ENCODE data around the gene INAFM2. TPM values are rescaled to one million over a fixed set of nuclear protein-coding genes. Genes with fewer than 3 reads are reported as not detected.

The INAFM2 gene
- polyA plus RNA-seq, 3 donors: 5.1 to 19.6 (median 8.3) TPM

GRCh38 chr15:40344631-40345120, 21.2 kb downstream of the INAFM2 start:
- H3K27me3 Mint-ChIP-seq (ENCODE audit: low read depth in 3 of 3): peaks cover 0 to 9% (median 7%) of the 10 kb centered on the region in 3 donors
- H3K4me3 ChIP-seq (replicated peaks in 1 of 3; ENCODE audit: low read depth in 2 of 3, low read length in 3 of 3): no peak overlapping the region
- TF ChIP-seq CTCF (IDR thresholded peaks at IDR 0.05): peak; percentile 85
- H2AFZ ChIP-seq (ENCODE audit: insufficient read depth, low read depth, low read length, poor library complexity, severe bottlenecking): no peak overlapping the region
- no peaks in the 10 kb centered on the region for H3K9me3 ChIP-seq (replicated peaks in 1 of 2; ENCODE audit: control insufficient read depth in 1 of 2, insufficient read depth in 1 of 2, low read length in 2 of 2)
- peak; percentile 64 to 71 (median 69) for DNase-seq
- H4K20me1 ChIP-seq (ENCODE audit: insufficient read depth, low read length): no peaks in the 10 kb centered on the region
- no peak overlapping the region for H3K4me2 ChIP-seq (replicated peaks; ENCODE audit: extremely low read depth, low read length, poor library complexity, severe bottlenecking)
- peaks cover 31 to 43% of the 10 kb centered on the region in 2 donors for H3K4me1 ChIP-seq (ENCODE audit: control insufficient read depth in 1 of 2, insufficient read depth in 2 of 2, low read length in 2 of 2)
- H3K27ac ChIP-seq (ENCODE audit: low read depth in 1 of 2, low read length in 2 of 2): no peak overlapping the region
- H3K4me1 Mint-ChIP-seq: peaks cover 33% of the 10 kb centered on the region
- intact Hi-C loops (cut with micrococcal nuclease): loop anchor here (2.0 to 5.0 kb wide), 2 partner anchors 76 to 78 kb away; no protein-coding TSS in a partner anchor
- no peaks in the 10 kb centered on the region for H3K27me3 ChIP-seq (ENCODE audit: control insufficient read depth in 2 of 2, insufficient read depth in 2 of 2, low read length in 2 of 2)
- no peaks in the 10 kb centered on the region for H3K79me2 ChIP-seq (ENCODE audit: insufficient read depth, low read length)
- H3K9me3 Mint-ChIP-seq: peaks cover 0 to 5% (median 0%) of the 10 kb centered on the region in 7 donors
- no peaks in the 10 kb centered on the region for H3K36me3 Mint-ChIP-seq
- no peak overlapping the region for H3K27ac Mint-ChIP-seq
- H3K9ac ChIP-seq (ENCODE audit: insufficient read depth, low read length, poor library complexity, severe bottlenecking): no peak overlapping the region
- WGBS (ENCODE audit: insufficient coverage): 49% methylated on average over 11 of the region's 15 CpGs
- no peak overlapping the region for H3K4me3 Mint-ChIP-seq
- H3K36me3 ChIP-seq (replicated peaks in 1 of 2; ENCODE audit: control insufficient read depth in 1 of 2, insufficient read depth in 2 of 2, low read length in 2 of 2): no peaks in the 10 kb centered on the region

- no peaks in the 10 kb centered on the region for H3K9me3 ChIP-seq (replicated peaks in 1 of 2; ENCODE audit: control insufficient read depth in 1 of 2, insufficient read depth in 1 of 2, low read length in 2 of 2)
- 67% methylated on average over 2 of the region's 10 CpGs for WGBS (ENCODE audit: insufficient coverage)
- H2AFZ ChIP-seq (ENCODE audit: insufficient read depth, low read depth, low read length, poor library complexity, severe bottlenecking): no peak overlapping the region
- no peaks in the 10 kb centered on the region for H3K36me3 ChIP-seq (replicated peaks in 1 of 2; ENCODE audit: control insufficient read depth in 1 of 2, insufficient read depth in 2 of 2, low read length in 2 of 2)
- no peaks in the 10 kb centered on the region for H3K79me2 ChIP-seq (ENCODE audit: insufficient read depth, low read length)
- intact Hi-C loops (cut with micrococcal nuclease): loop anchor here in 1 of 2 donors (2.0 kb wide), 1 partner anchor 75 kb away; no protein-coding TSS in a partner anchor
- Mint-ChIP-seq H3K9me3 (peaks cover 0 to 5% (median 0%) of the 10 kb centered on the region in 7 donors), H3K4me1 (peaks cover 26% of the 10 kb centered on the region), H3K27me3 (ENCODE audit: low read depth in 3 of 3) (peaks cover 0 to 9% (median 7%) of the 10 kb centered on the region in 3 donors), H3K36me3 (no peaks in the 10 kb centered on the region), H3K27ac (no peak overlapping the region), H3K4me3 (no peak overlapping the region)
- no peak overlapping the region for H3K27ac ChIP-seq (ENCODE audit: low read depth in 1 of 2, low read length in 2 of 2)
- no peak overlapping the region for H3K9ac ChIP-seq (ENCODE audit: insufficient read depth, low read length, poor library complexity, severe bottlenecking)
- no peak for DNase-seq
- no peak overlapping the region for H3K4me2 ChIP-seq (replicated peaks; ENCODE audit: extremely low read depth, low read length, poor library complexity, severe bottlenecking)
- no peaks in the 10 kb centered on the region for H4K20me1 ChIP-seq (ENCODE audit: insufficient read depth, low read length)
- TF ChIP-seq CTCF (IDR thresholded peaks at IDR 0.05): no peak
- peaks cover 24 to 37% of the 10 kb centered on the region in 2 donors for H3K4me1 ChIP-seq (ENCODE audit: control insufficient read depth in 1 of 2, insufficient read depth in 2 of 2, low read length in 2 of 2)
- no peak overlapping the region for H3K4me3 ChIP-seq (replicated peaks in 1 of 3; ENCODE audit: low read depth in 2 of 3, low read length in 3 of 3)
- H3K27me3 ChIP-seq (ENCODE audit: control insufficient read depth in 2 of 2, insufficient read depth in 2 of 2, low read length in 2 of 2): no peaks in the 10 kb centered on the region
Measured at GRCh38 chr15:40345225-40345866, 21.9 kb downstream of the INAFM2 start.

All from CD14-positive monocyte (primary cell).